Stimulated activated naive CD4-positive, alpha-beta T cell (primary cell): ENCODE data around the gene CAMTA1.

Source experiments
- DNase-seq, 6 experiments: peaks; one replicate each; lab custom pipeline; 2025; lab: John Stamatoyannopoulos, UW

CAMTA1 gene

DNA sequence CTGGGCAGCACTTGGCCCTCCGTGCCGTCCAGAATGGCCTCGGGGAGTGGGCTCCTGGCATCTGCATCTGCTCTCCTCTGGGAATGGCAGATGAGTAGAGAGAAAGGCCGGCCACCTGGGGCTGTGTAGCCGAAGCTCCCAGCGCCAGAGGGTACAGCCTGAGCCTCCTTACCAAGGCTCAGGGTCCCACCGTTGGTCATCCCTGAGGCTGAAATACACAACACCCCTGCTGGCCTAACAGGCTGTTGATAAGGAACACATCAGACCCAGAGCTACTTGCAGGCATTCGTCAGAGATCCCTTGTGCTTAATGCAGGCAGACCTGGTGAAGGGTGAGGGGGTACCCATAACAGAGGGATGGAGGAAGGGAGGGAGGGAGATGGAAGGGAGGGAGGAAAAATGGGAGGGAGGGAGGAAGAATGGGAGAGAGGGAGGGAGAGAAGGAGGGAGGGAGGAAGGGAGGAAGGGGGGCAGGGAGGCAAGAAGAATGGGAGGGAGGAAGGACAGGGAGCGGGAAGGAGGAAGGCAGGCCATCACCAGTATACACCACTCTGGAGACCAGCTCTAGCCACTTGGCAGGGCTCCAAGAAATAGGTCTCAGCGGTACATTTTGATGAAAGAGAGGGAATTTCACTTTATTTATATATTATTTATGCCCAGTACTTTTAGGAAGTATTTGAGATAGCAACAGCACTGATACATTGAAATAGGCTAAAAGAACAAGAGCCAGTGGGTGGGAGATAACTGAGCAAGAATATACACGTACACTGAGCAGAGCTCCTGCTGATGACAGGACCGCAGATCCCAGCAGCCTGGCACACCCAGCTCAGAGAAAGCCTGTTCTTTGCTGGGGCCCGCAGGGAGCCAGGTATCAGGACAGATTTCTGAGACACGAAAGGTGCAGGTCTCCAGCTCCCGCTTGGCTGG lies 670.8 kb downstream of the CAMTA1 start:
- DNase-seq = no peak

DNA sequence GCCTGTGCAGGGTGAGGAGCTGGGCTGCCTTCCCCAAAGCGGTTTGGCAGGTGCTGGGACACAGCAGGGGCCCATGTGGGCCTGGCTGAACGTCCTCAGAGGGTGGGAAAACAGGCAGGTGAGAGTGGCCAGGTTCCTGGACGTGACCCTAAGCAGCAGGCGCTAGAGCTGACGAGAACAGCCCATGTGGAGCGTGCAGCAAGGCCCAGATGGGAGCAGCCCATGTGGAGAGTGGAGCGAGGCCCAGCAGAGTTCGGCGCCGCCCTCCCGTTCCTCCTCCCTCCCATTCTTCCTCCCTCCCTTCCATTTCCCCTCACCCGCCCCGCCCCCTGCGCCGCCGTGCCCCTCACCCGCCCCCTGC lies 671.4 kb downstream of the CAMTA1 start:
- no peak for DNase-seq

GRCh38 chr1:7457811-7458210 lies 672.6 kb downstream of the CAMTA1 start:
- no peak for DNase-seq

GRCh38 chr1:7458946-7459345 lies 673.7 kb downstream of the CAMTA1 start:
- no peak for DNase-seq

GRCh38 chr1:7459914-7460313 lies 674.7 kb downstream of the CAMTA1 start:
- no peak for DNase-seq

- no peak for DNase-seq
These were observed 675.6 kb downstream of the CAMTA1 start for GRCh38 chr1:7460807-7461206.

- no peak for DNase-seq
These were observed 677.4 kb downstream of the CAMTA1 start for GRCh38 chr1:7462617-7463016.

- no peak for DNase-seq
These were observed 678.3 kb downstream of the CAMTA1 start for GRCh38 chr1:7463526-7463925.

GRCh38 chr1:7464736-7465135 lies 679.5 kb downstream of the CAMTA1 start:
- no peak for DNase-seq

DNA sequence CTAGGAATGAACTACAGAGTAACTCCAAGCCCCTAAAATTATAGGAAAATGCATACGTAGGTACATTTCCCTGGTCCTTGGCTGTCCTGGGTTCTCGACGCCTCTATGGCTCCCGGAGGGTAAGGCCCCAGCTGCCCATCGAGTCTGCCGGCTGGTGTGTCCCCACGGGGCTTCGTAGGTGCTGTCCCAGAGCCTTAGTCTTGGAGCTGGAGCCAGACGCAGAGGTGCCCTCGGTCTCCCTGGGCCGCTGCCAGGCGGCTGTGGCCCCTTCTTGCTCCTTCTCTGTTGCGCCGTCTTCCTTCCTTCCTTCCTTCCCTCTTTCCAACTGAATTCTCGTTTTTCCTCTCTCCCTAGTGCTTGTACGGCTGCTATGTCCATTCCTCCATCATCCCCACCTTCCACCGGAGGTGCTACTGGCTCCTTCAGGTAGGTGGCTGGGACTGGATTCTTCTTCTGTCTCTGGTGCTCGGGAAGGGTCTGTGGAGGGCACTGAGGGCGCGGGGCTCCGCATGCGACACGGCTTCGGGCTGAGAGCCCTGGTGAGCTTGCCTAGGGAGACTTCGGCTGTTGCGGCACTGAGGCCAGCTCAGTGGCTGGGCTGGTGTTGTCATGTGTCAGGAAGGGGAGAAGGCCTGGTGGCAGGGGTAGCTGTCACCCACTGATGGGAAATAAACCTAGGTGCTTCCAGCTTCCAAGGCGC lies 682.4 kb downstream of the CAMTA1 start:
- DNase-seq = no peak

DNA sequence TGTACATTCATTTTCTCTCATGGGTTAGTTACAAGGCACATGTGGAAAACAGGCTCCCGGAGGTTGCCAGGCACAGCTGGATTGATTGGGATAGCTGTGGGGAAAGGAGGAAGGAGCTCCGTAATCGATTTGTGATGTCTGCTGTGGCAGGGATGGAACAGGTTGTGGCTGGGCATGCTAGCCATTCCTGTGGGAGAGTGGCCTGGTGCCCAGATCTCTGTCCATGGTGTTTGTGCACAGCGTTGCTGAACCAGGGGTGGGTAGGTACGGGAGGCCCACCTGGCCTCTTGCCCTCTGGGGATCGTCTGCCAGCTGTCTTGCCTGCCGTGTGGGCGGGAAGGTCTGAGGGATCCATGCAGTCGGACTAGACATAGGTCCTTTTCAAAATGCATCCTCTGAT lies 683.0 kb downstream of the CAMTA1 start:
- no peak for DNase-seq

- DNase-seq = no peak
These were observed 684.1 kb downstream of the CAMTA1 start for GRCh38 chr1:7469255-7469938.

- DNase-seq = no peak
These were observed 685.8 kb downstream of the CAMTA1 start for GRCh38 chr1:7470904-7471638.

DNA sequence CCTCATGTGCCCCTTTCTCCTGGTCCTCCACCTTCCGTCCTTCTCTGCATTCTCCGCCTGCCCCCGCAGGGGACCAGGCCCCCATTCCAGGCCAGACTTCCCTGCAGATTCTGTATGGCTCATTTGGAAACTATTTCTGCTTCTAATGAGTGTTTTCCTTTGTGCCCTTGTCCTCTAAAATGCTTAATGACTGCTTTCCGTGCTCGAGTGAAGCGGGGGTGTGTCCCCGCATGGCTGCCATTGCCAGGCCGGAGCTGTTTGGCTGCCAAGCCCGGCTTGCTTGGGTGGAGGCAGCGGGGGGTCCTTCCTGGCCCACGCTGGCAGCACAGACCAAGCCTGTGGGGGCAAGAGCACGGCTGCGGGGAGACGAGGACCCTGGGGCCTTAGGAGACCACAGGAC lies 686.6 kb downstream of the CAMTA1 start:
- DNase-seq = no peak

DNA sequence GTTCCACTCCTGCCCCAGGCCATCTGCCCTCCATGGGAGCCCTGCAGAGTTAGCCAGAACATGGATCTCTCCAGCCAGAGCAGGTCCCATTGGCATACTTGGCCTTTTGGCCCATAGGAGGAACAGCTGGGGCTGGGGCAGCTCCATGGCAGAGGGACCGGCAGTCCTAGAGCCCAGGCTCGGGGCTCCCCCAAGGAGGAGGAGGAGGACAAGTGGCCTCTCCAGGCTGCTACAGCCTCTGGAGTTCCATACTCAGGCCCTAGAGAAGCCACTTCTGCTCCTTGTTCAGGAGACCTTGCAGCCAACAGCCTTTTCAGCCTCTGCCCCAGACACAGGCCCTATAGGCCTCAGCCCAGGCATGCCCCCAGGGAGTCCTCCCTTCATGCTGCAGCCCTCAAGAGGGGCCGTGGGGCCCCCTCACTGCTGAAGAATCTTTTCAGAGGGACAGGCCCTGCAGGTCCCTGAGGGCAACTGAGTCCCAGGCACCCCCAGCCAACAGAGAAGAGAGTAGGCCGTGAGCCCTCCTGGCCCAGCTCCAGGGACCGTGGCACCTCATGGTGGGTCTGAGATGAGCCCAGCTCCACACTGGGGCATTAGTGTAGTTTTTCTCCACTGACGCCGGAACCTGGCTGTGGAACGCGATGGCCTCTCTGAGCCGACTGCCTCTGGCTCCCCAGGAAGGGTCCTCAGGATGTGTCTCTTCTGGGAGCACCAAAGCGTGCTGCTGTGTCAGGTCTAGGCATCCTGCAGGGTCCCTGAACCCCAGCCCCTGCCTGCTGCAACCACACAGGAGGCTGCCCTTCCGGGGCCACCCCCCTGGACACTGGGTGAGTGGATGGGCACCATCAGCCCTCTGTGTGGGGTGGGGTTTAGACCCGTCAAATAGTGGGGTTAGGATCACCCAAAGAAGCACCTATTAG lies 688.2 kb downstream of the CAMTA1 start:
- no peak for DNase-seq

DNA sequence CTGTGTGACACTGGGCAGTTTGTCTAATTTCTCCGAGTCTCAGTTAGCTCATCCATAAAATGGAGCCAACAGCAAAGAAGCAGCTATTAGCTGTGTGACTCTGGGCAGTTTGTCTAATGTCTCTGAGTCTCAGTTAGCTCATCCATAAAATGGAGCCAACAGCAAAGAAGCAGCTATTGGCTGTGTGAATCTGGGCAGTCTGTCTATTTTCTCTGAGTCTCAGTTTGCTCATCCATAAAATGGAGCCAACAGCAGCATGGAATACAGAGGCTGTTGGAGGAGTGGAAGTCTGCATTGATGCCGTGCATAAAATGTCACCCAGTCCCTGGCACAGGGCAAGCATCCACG lies 688.9 kb downstream of the CAMTA1 start:
- no peak for DNase-seq

DNA sequence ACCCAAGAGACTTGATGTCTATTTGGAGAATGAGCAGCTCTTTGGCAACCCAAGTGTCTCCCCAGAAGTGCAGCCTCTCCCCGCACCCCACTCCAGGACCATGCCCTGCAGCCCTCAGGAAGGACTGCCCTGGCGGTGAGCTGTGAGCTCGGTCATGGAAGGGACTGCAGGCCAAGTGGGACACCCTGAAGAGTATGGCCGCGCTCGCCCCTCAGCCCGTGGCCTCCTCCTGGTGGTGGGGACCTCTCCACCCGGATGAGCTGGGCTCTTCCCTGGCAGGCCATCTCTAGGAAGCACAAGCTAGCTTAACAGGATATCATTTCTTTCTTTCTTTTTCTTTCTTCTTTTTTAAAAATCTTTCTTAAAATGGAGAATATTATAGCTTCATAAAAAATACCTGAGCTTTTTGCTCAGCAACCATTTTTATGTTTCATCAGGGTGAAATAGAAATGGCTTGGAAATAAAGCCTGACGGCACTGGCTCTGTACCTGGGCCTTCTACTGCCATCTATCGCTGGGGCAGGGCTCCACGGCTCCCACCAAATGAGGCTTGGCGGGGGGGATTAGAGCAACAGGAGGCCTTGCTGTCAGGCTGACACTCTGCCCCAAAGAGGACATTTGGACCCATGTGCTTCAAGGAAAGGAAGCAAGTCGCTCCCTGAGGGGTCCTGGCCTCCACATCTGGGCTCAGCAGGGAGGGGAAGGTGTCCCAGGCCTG lies 689.7 kb downstream of the CAMTA1 start:
- no peak for DNase-seq

GRCh38 chr1:7475691-7476090 lies 690.4 kb downstream of the CAMTA1 start:
- DNase-seq = no peak

DNA sequence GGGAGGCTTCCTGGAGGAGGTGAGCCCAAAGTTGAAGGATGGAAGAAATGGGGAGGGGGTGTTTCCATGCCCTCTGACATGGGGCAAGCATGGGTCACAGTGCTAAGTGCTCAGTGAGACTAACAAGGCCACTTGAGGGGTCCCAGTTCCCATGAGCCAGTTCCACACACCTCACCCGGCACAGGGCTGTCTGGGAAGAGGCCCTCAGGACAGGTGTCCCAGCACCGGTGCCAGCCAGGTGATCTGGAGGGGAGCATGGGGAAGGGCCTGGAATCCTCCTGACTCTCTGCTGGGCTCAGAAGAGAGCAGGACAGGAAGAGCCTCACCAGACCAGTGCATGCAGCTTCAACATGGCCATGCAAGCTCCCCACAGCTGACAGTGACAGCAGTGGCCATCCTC lies 691.1 kb downstream of the CAMTA1 start:
- no peak for DNase-seq

- DNase-seq = no peak
These were observed 691.8 kb downstream of the CAMTA1 start for GRCh38 chr1:7476861-7477547.
